ENCODE data around the gene CACNA1C.

CACNA1C gene

GRCh38 chr12:2645460-2645859, 592.7 kb downstream of the CACNA1C start:
- DNase-seq (ENCODE audit: low spot score) = no peak

DNA sequence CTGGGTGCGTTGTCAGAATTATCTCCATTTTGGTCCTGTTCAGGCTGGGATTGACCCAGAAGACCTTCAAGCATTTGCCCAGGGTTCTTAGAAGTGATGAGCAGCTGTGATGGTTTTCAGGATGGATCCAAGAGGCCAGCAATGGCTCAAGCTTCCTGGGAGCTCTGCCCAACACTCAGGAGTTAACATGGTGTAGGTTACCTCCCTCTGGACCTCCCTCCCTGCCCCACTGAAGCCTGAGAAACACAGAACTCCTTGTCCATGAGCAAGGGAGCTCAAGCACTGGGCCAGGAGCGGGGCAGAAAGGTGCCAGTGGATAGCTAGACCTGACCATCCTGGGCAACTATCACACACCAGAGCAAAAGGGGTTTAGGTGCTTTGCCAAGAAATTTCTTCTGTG, 593.6 kb downstream of the CACNA1C start:
- no peak for DNase-seq (ENCODE audit: low spot score)

GRCh38 chr12:2647186-2647585, 594.4 kb downstream of the CACNA1C start:
- no peak for DNase-seq (ENCODE audit: low spot score)

GRCh38 chr12:2648406-2648805, 595.6 kb downstream of the CACNA1C start:
- no peak for DNase-seq (ENCODE audit: low spot score)

GRCh38 chr12:2649201-2650030, 596.6 kb downstream of the CACNA1C start:
- DNase-seq (ENCODE audit: low spot score) = no peak

DNA sequence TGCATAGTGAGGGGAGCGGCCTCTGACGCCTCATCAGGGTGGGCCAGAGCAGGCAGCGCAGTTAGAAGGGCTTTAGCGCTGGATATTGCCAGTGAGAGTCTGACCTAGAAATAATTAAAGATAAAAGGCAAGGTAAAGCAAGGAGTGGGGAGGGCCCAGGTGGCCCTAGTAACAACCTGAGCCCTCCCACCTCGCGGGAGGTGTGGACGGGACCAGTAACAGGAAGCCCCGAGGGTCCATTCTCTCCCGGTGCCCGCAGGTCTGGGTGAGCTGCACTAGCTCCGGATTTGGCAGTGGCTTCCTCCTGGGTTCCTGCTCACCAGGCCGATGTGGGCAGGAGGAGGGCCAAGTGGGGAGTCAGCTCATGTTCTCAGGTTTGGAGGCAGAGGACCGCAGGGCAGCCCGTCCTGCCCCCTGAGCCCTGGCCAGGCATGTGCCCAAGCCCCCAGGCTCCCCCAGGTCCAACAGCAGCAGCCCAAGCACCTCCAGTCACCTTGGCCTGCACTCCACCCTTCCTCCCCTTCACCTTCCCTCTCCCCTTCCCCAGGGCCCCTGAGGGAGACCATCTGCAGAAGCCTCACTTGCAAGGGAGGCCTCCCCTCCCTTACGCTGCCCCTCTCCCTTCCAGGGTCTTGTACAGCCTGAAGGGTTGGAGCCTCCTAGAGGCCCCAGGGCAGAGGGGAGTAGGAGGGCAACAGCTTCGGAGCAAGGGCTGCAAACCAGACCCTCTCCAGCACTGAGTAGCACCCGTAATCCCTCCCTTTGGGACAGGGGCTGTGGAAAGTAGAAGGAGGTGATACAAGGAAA, 597.7 kb downstream of the CACNA1C start:
- no peak for DNase-seq (ENCODE audit: low spot score)

- DNase-seq (ENCODE audit: low spot score) = no peak
Observed at GRCh38 chr12:2651068-2651965, 598.5 kb downstream of the CACNA1C start.

DNA sequence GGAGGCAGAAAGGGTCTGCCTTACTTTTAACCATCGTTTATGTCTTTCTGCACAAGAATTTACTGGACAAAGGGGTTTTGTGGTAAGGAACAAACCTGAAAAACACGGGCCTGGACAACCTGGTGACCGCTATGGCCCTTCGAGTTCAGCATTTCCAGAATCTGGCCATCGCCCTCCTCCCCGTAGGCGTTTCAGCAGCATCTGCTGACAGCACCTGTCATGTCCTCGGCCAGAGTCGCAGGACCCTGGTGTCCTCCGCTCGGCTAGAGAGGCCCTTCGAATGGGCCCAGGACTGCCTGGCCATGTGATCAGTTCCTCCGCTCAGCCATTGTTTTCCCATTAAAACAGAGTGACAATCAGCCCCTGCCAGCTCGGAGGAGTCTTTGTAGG, 599.2 kb downstream of the CACNA1C start:
- no peak for DNase-seq (ENCODE audit: low spot score)

DNA sequence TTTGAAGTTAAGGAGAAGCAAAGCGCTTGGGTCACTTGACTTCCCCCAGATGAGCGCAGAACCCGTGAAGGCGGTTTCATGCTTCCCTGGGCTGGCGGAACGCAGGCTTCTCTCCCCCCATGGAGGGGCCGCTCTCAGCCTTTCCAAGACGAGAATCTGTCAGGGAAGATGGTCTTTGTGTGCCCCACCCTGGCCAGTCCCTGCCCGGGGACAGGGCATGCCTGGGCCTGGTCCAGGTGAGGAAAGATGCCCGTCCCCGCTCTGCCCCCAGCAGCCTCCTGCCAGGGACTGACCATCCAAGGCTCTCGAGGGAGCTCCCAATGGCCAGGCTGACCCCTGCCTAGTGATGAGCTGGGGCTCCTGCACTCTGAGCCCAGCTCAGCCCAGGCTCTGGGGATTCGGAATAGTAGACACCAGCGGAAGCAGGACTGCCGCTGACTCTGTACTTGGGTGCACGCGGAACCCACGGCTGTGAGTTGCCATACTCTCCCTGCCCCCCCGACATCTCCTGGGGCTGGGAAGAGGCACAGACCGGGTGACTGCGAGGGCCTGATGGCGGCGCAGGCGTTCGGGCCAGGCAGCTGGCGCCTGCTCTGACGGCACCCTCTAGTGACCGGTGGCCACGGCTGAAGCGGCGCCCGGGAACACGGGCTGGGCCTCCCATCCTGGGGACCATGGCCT, 599.8 kb downstream of the CACNA1C start:
- DNase-seq (ENCODE audit: low spot score) = no peak

DNA sequence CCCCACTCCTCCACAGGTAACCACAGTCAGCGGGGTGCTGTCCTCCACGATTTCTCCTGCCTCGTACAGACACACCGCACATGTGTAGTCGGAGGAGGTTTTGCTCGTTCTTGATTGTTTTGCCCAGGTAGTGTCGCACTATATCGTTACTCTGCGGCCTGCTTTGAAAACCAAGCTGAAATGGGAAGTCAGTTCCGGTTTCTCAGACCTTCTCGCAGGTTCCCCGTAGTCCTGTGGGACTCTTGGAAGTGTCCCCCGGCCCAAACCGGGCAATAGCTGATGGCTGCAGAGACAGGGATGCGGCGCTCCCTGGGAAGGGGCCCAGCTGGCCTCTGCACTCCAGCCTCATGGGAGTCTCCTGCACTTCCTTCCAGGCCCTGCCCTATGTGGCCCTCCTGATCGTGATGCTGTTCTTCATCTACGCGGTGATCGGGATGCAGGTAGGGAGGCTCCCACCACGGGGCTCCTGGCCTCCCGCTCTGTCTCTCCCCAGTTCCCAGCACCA, 600.7 kb downstream of the CACNA1C start:
- no peak for DNase-seq (ENCODE audit: low spot score)

DNA sequence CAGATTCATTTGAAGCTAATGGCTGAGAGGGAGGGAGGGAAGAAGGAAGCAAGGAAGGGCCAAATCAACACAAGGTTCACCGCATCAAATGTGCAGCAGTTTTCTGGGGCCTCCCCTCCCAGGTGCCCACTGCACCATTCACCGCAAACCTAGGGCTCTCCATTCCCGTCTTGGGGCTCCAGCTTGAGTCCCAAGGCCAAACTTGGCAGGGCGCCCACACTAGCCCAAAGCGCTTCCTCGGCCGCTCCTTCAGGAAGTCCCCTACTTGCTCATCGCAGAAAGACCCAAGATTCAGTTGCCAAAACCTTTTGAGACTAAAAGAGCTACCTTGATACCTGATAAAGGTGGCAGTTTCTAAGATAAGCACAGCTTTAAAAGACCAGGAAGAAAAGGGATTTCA, 601.5 kb downstream of the CACNA1C start:
- DNase-seq (ENCODE audit: low spot score) = no peak

GRCh38 chr12:2654741-2655140, 602.0 kb downstream of the CACNA1C start:
- DNase-seq (ENCODE audit: low spot score) = peak; percentile 39

GRCh38 chr12:2662524-2662923, 609.7 kb downstream of the CACNA1C start:
- DNase-seq (ENCODE audit: low spot score) = peak; percentile 2

DNA sequence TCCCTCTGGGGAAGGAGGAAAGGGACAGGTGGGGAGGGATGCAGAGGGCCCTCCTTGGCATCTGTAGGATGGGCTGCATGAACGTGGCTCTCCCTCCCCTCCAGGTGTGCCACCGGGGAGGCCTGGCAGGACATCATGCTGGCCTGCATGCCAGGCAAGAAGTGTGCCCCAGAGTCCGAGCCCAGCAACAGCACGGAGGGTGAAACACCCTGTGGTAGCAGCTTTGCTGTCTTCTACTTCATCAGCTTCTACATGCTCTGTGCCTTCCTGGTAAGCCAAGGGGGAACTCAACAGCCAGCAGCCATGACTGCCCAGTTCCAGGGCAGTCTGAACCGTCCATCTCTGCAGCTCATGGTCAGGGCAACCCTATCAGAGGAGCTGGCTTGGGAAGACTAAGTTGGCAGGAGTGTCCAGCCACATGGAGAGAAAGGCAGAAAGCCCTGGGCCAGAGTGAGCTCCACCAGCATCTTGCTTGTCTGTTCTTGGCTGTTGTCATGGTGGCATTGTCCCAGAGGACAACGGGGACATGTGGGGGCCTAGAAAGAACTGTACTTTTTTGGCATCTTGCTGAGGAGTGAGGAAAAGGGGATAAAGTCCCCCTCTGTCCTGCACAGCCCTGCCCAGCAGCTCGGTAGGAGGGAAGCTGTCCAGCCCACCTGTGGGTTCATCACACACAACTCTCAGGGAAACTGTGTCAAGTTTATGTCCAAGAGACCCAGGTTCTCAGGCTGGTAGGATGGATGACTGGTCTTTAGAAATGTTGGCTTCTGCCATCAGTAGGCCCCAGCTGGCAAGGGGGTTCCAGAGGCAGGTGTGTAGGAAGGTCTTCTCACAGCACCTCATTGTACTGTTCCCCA, 612.2 kb downstream of the CACNA1C start:
- peak; percentile 35 for DNase-seq (ENCODE audit: low spot score)

GRCh38 chr12:2666411-2666810, 613.6 kb downstream of the CACNA1C start:
- peak; percentile 42 for DNase-seq (ENCODE audit: low spot score)

- DNase-seq (ENCODE audit: low spot score) = peak; percentile 16
Observed at GRCh38 chr12:2666846-2667245, 614.1 kb downstream of the CACNA1C start.

- DNase-seq (ENCODE audit: low spot score) = peak; percentile 28
Observed at GRCh38 chr12:2667716-2668440, 615.1 kb downstream of the CACNA1C start.

DNA sequence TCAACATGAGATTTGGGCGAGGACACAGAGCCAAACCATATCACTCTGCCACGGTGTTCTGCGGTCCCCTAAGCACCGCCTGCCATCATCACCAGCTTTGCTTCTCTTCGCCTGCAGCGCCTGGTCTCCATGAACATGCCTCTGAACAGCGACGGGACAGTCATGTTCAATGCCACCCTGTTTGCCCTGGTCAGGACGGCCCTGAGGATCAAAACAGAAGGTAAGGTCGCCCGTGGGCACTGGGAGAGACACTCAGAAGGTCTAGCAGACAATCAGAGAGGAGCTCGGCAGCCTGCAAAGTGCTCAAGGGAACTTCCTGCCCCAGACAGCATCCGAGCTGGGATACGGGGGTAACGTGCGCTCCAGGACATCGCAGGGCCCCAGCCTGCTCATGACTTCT, 616.0 kb downstream of the CACNA1C start:
- peak; percentile 46 for DNase-seq (ENCODE audit: low spot score)

DNA sequence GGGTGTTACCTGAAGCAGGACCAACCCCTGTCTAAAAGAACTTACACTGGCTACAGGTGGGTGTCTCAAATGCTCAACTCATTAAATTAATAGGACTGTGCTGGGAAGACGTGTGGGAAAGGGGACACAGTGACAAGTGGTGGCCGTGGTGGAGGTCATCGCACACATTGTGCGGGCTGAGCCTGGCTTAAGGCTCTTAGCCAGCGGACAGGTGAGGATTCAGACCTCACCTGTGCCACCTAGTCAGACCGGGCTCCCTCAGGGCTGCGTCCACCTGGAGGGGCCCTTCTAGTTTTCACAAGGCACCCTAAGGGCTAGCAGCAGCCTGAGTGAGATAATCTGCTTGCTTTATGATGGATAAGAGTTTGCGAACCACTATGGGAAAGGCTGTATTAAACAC, 616.8 kb downstream of the CACNA1C start:
- DNase-seq (ENCODE audit: low spot score) = peak; percentile 30

- DNase-seq (ENCODE audit: low spot score) = peak; percentile 39
Observed at GRCh38 chr12:2672863-2673262, 620.1 kb downstream of the CACNA1C start.

All from ecto neural progenitor cell (in vitro differentiated cells).